Left lung (tissue), 10 donors: ENCODE measurements around the gene USHBP1. TPM values are rescaled to one million over a fixed set of nuclear protein-coding genes. Genes with fewer than 3 reads are reported as not detected.

Source experiments
- ATAC-seq: fragments of 200-7000 bp; cut with Tn5 transposase; one replicate; pipeline ENCODE4 v1.9.1; 2020; ENCODE audit warnings: moderate library complexity
- DNase-seq, 4 donors: peaks; one replicate each; pipeline ENCODE4 v3.0.0-alpha.2; 2013 to 2020
- H3K27ac ChIP-seq, 2 donors: fragments of 200-600 bp; sonication (generic) in 1 of 2; one replicate each; pipeline versions ENCODE4 v1.5.0 to v1.8.0; 2020 to 2021
- H3K27me3 ChIP-seq, 2 donors: fragments of 200-600 bp; sonication (generic) in 1 of 2; one replicate each; pipeline versions ENCODE4 v1.5.0 to v1.8.0; 2020 to 2021
- H3K36me3 ChIP-seq, 2 donors: fragments of 200-600 bp; sonication (generic) in 1 of 2; one replicate each; pipeline versions ENCODE4 v1.5.0 to v1.8.0; 2020 to 2021
- H3K4me1 ChIP-seq, 2 donors: fragments of 200-600 bp; one replicate each; pipeline ENCODE4 v1.8.0; 2021
- H3K4me3 ChIP-seq, 2 donors: fragments of 200-600 bp; sonication (generic) in 1 of 2; one replicate each; pipeline versions ENCODE4 v1.5.0 to v1.8.0; 2020 to 2021; ENCODE audit warnings: mild to moderate bottlenecking in 1 of 2
- H3K9me3 ChIP-seq, 2 donors: fragments of 200-600 bp; sonication (generic) in 1 of 2; one replicate each; pipeline versions ENCODE4 v1.5.0 to v1.8.0; 2020 to 2021
- CTCF ChIP-seq, 2 donors: fragments of 200-600 bp; sonication (generic) in 1 of 2; IDR thresholded peaks; one replicate each; pipeline versions ENCODE4 v1.5.0 to v1.8.0; 2021; ENCODE audit warnings: antibody characterized with exemption in 2 of 2
- intact Hi-C, 2 donors: fragments of 100-400 bp; cut with DNase I; formaldehyde crosslinking; loops; one replicate each; pipeline versions ENCODE4 v1.11.2 to v1.14.2; 2022
- polyA plus RNA-seq, 6 donors: library from polyadenylated mRNA; unstranded; fragments of 120-200 nt; gene quantifications; one replicate each; pipeline ENCODE4 v1.2.1, GENCODE V29; 2013; ENCODE audit not compliant: insufficient read length in 6 of 6
- total RNA-seq, 2 donors: library from RNA; stranded (reverse); fragmentation: NEBNext Ultra II Directional; extraction: Animal tissue kit (Norgen Biotek cat#: 25700); gene quantifications; one replicate each; pipeline ENCODE4 v1.2.1, GENCODE V29; 2021
- donor health status: DM: no; HTN: yes; CAD: no.
- donor health status: DM: no; HTN: no; CAD: no.

Gene USHBP1
- total and polyA plus RNA-seq, 8 donors: 4.8 to 13.3 (median 10.8) TPM

- ATAC-seq (no peak), DNase-seq (no peak)
- no peaks in the 10 kb centered on the region for H3K27me3 ChIP-seq
- no peak for TF ChIP-seq CTCF (IDR thresholded peaks at IDR 0.05)
- intact Hi-C loops: no loop called here
- H3K4me1 ChIP-seq: peaks cover 0 to 3% of the 10 kb centered on the region in 2 donors
- H3K27ac ChIP-seq: no peak overlapping the region
- H3K36me3 ChIP-seq: peaks cover 0 to 23% of the 10 kb centered on the region in 2 donors
- H3K4me3 ChIP-seq: no peak overlapping the region
- no peaks in the 10 kb centered on the region for H3K9me3 ChIP-seq
Observed at GRCh38 chr19:17256130-17256529, 8.4 kb downstream of the USHBP1 start.

- TF ChIP-seq CTCF (IDR thresholded peaks at IDR 0.05): no peak
- Histone ChIP-seq H3K9me3 (no peaks in the 10 kb centered on the region), H3K27me3 (no peaks in the 10 kb centered on the region), H3K4me1 (no peaks in the 10 kb centered on the region), H3K4me3 (no peak overlapping the region), H3K27ac (peak overlapping the region in 1 of 2 donors; percentile 48), H3K36me3 (peaks cover 0 to 23% of the 10 kb centered on the region in 2 donors)
- ATAC-seq (peak; percentile 96), DNase-seq (peak in 1 of 4 donors; percentile 61)
- intact Hi-C loops: no loop called here
Observed at GRCh38 chr19:17255150-17255621, 9.4 kb downstream of the USHBP1 start.

GRCh38 chr19:17254636-17255035, 9.9 kb downstream of the USHBP1 start:
- no peak for TF ChIP-seq CTCF (IDR thresholded peaks at IDR 0.05)
- ATAC-seq (no peak), DNase-seq (no peak)
- intact Hi-C loops: no loop called here
- H3K27ac ChIP-seq: peak overlapping the region in 1 of 2 donors; percentile 48
- H3K4me1 ChIP-seq: no peaks in the 10 kb centered on the region
- H3K36me3 ChIP-seq: peaks cover 0 to 22% of the 10 kb centered on the region in 2 donors
- H3K9me3 ChIP-seq: no peaks in the 10 kb centered on the region
- H3K27me3 ChIP-seq: no peaks in the 10 kb centered on the region
- H3K4me3 ChIP-seq: no peak overlapping the region

GRCh38 chr19:17249887-17250548, 14.5 kb downstream of the USHBP1 start:
- peaks cover 18 to 20% of the 10 kb centered on the region in 2 donors for H3K4me1 ChIP-seq
- DNase-seq: no peak
- intact Hi-C loops: no loop called here
- no peak for TF ChIP-seq CTCF (IDR thresholded peaks at IDR 0.05)
- ATAC-seq: no peak
- no peaks in the 10 kb centered on the region for H3K9me3 ChIP-seq
- H3K27me3 ChIP-seq: peaks cover 0 to 9% of the 10 kb centered on the region in 2 donors
- H3K36me3 ChIP-seq: peaks cover 0 to 5% of the 10 kb centered on the region in 2 donors
- no peak overlapping the region for H3K27ac ChIP-seq
- no peak overlapping the region for H3K4me3 ChIP-seq

- Histone ChIP-seq H3K4me1 (peaks cover 20 to 26% of the 10 kb centered on the region in 2 donors), H3K36me3 (peaks cover 0 to 5% of the 10 kb centered on the region in 2 donors), H3K9me3 (no peaks in the 10 kb centered on the region), H3K27ac (peak overlapping the region in 1 of 2 donors; percentile 74), H3K27me3 (peaks cover 0 to 17% of the 10 kb centered on the region in 2 donors), H3K4me3 (no peak overlapping the region)
- DNase-seq (no peak), ATAC-seq (no peak)
- intact Hi-C loops: no loop called here
- TF ChIP-seq CTCF (IDR thresholded peaks at IDR 0.05): no peak
Observed at GRCh38 chr19:17248011-17248776, 16.4 kb downstream of the USHBP1 start.
